ENCODE data around the gene VPS37D.

VPS37D gene

GRCh38 chr7:73690646-73691045 is 23.0 kb downstream of the VPS37D start:
- no peak overlapping the region for H3K4me3 ChIP-seq (replicated peaks; ENCODE audit: low read depth, low read length)
- no peak for DNase-seq (ENCODE audit: low read depth)
- no peak for TF ChIP-seq CTCF (IDR thresholded peaks at IDR 0.05; ENCODE audit: low read length, missing control alignments)

DNA sequence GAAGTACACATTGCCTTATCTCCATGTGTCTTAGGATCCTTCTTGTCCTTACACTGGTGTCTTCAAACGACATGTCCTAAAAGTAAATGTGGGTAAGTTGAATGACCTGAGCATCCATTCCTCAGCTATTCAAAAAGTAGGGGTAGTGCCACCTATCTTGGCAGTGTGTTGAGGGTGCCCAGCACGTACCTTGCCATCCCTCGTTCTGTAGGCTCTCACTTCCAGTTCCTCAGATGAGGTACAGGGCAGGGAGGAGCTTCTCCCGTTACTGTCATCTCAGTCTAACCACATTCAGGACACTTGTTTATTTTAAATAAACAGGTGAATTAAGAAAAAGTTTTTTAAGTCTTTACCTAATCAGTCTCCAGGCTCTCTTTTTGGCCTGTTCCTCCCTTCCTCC is 28.7 kb downstream of the VPS37D start:
- H3K4me3 ChIP-seq (replicated peaks; ENCODE audit: low read depth, low read length): no peak overlapping the region
- TF ChIP-seq CTCF (IDR thresholded peaks at IDR 0.05; ENCODE audit: low read length, missing control alignments): no peak
- no peak for DNase-seq (ENCODE audit: low read depth)

- DNase-seq (ENCODE audit: low read depth): no peak
- H3K4me3 ChIP-seq (replicated peaks; ENCODE audit: low read depth, low read length): no peak overlapping the region
- no peak for TF ChIP-seq CTCF (IDR thresholded peaks at IDR 0.05; ENCODE audit: low read length, missing control alignments)
Measured at GRCh38 chr7:73698410-73698809, 30.8 kb downstream of the VPS37D start.

- no peak for DNase-seq (ENCODE audit: low read depth)
- no peak overlapping the region for H3K4me3 ChIP-seq (replicated peaks; ENCODE audit: low read depth, low read length)
- no peak for TF ChIP-seq CTCF (IDR thresholded peaks at IDR 0.05; ENCODE audit: low read length, missing control alignments)
Measured at GRCh38 chr7:73699370-73700068, 31.9 kb downstream of the VPS37D start.

DNA sequence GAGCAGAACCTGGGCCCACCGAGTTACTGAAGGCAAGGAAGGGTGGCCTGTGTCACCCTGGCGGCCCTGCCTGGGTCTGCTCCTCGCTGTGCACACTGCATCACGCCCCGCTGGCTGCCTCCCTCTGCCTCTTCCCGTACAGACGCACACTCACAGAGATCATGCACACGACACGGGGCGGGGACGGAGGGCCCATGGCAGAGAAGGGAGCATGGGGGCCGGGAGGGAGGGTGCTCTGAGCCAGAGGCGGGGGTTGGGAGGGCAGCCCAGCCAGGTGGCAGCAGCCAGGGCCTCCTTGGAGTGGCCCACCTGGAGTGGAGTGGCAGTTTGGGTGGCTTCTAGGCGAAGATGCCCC is 32.4 kb downstream of the VPS37D start:
- no peak for DNase-seq (ENCODE audit: low read depth)
- no peak overlapping the region for H3K4me3 ChIP-seq (replicated peaks; ENCODE audit: low read depth, low read length)
- TF ChIP-seq CTCF (IDR thresholded peaks at IDR 0.05; ENCODE audit: low read length, missing control alignments): no peak

GRCh38 chr7:73700581-73701134 is 33.0 kb downstream of the VPS37D start:
- H3K4me3 ChIP-seq (replicated peaks; ENCODE audit: low read depth, low read length): no peak overlapping the region
- no peak for TF ChIP-seq CTCF (IDR thresholded peaks at IDR 0.05; ENCODE audit: low read length, missing control alignments)
- no peak for DNase-seq (ENCODE audit: low read depth)
